HL-60 (cell line): ENCODE data around the gene IMMP2L.

ENCODE experiments used
- CTCF ChIP-seq: IDR thresholded peaks from one replicate; pipeline ENCODE4 v1.5.1; 2011; ENCODE audit warnings: low read length, control low read depth, inconsistent platforms; ENCODE audit not compliant: insufficient read depth
- POLR2AphosphoS5 ChIP-seq: IDR thresholded peaks from 2 replicates; pipeline ENCODE4 v1.6.1; 2012; ENCODE audit warnings: low read depth
- REST ChIP-seq: IDR thresholded peaks from 2 replicates; pipeline ENCODE4 v1.6.1; 2012; ENCODE audit warnings: low read depth; ENCODE audit not compliant: insufficient replicate concordance

- TF ChIP-seq CTCF (no peak), POLR2AphosphoS5 (no peak), REST (no peak)
These were observed 9.4 kb upstream of the IMMP2L start for GRCh38 chr7:111571720-111572119.
